Mucosa of descending colon (tissue), 3 donors: Measurements from ENCODE around the gene RAP2B. TPM values are rescaled to one million over a fixed set of nuclear protein-coding genes. Genes with fewer than 3 reads are reported as not detected.

Source experiments
- ATAC-seq: fragments of 200-7000 bp; cut with Tn5 transposase; one replicate; pipeline ENCODE4 v1.9.1; 2020; ENCODE audit warnings: mild to moderate bottlenecking, moderate library complexity
- DNase-seq, 3 donors: peaks; one replicate each; pipeline ENCODE4 v3.0.0-alpha.2; 2020
- H3K36me3 ChIP-seq: fragments of 200-600 bp; one replicate; pipeline ENCODE4 v1.8.0; 2021; ENCODE audit warnings: low read depth, mild to moderate bottlenecking
- H3K4me1 ChIP-seq: fragments of 200-600 bp; one replicate; pipeline ENCODE4 v1.8.0; 2021; ENCODE audit warnings: low read depth, mild to moderate bottlenecking
- H3K4me3 ChIP-seq: fragments of 200-600 bp; one replicate; pipeline ENCODE4 v1.8.0; 2021; ENCODE audit warnings: mild to moderate bottlenecking
- H3K9me3 ChIP-seq: fragments of 200-600 bp; one replicate; pipeline ENCODE4 v1.8.0; 2021; ENCODE audit warnings: mild to moderate bottlenecking
- CTCF ChIP-seq: fragments of 200-600 bp; IDR thresholded peaks from one replicate; pipeline ENCODE4 v1.8.0; 2022; ENCODE audit warnings: antibody characterized with exemption, mild to moderate bottlenecking
- intact Hi-C, 2 donors: fragments of 100-400 bp; cut with DNase I in 1 of 2; cut with micrococcal nuclease in 1 of 2; formaldehyde crosslinking; loops; one replicate each; pipeline versions ENCODE4 v1.11.0 to v1.11.1; 2022; cut with DNase I, micrococcal nuclease
- total RNA-seq, 3 donors: library from RNA; stranded (reverse); fragmentation: NEBNext Ultra II Directional in 2 of 3; extraction: Animal tissue kit (Norgen Biotek cat#: 25700) in 2 of 3; gene quantifications; one replicate each; pipeline versions ENCODE4 v1.2.1 to v1.2.4, GENCODE V29; 2021 to 2023
- donor health status: DM: no; HTN: no; CAD: no; lungs with moderate emphysema.
- donor health status: DM: no; HTN: no; CAD: no.
- donor health status: DM: no; HTN: yes; CAD: no.

RAP2B gene
- total RNA-seq, 3 donors from 2014 or later: 12.4 to 14.4 (median 14.2) TPM

GRCh38 chr3:153166796-153167195, 4.8 kb downstream of the RAP2B start:
- DNase-seq: no peak
- ATAC-seq: no peak
- no peaks in the 10 kb centered on the region for H3K36me3 ChIP-seq
- no peak for TF ChIP-seq CTCF
- intact Hi-C loops: loop anchor here in 1 of 2 donors (10.0 kb wide), 1 partner anchor 122 kb away; no protein-coding TSS in a partner anchor
- no peak overlapping the region for H3K4me3 ChIP-seq
- peaks cover 20% of the 10 kb centered on the region for H3K4me1 ChIP-seq
- no peaks in the 10 kb centered on the region for H3K9me3 ChIP-seq

- Histone ChIP-seq H3K4me3 (no peak overlapping the region), H3K9me3 (no peaks in the 10 kb centered on the region), H3K36me3 (no peaks in the 10 kb centered on the region), H3K4me1 (peaks cover 9% of the 10 kb centered on the region)
- DNase-seq (no peak), ATAC-seq (no peak)
- intact Hi-C loops: loop anchor here in 1 of 2 donors (10.0 kb wide), 1 partner anchor 125 kb away; no protein-coding TSS in a partner anchor
- TF ChIP-seq CTCF: no peak
Measured at GRCh38 chr3:153169793-153170383, 7.9 kb downstream of the RAP2B start.

GRCh38 chr3:153171256-153171655, 9.2 kb downstream of the RAP2B start:
- Histone ChIP-seq H3K36me3 (no peaks in the 10 kb centered on the region), H3K4me1 (peaks cover 1% of the 10 kb centered on the region), H3K9me3 (no peaks in the 10 kb centered on the region), H3K4me3 (no peak overlapping the region)
- DNase-seq: no peak
- no peak for ATAC-seq
- intact Hi-C loops: no loop called here
- TF ChIP-seq CTCF: no peak

GRCh38 chr3:153171918-153172317, 9.9 kb downstream of the RAP2B start:
- no peaks in the 10 kb centered on the region for H3K4me1 ChIP-seq
- DNase-seq (no peak), ATAC-seq (no peak)

GRCh38 chr3:153172796-153173757, 11.1 kb downstream of the RAP2B start:
- ATAC-seq: peak; percentile 87
- no peak for DNase-seq
- no peaks in the 10 kb centered on the region for H3K36me3 ChIP-seq
- intact Hi-C loops: no loop called here
- no peaks in the 10 kb centered on the region for H3K4me1 ChIP-seq
- H3K4me3 ChIP-seq: no peak overlapping the region
- no peaks in the 10 kb centered on the region for H3K9me3 ChIP-seq
- TF ChIP-seq CTCF: no peak

More at GRCh38 chr3:153171918-153172317, 9.9 kb downstream of the RAP2B start:
- H3K36me3 ChIP-seq: no peaks in the 10 kb centered on the region
- H3K4me3 ChIP-seq: no peak overlapping the region
- H3K9me3 ChIP-seq: no peaks in the 10 kb centered on the region
- intact Hi-C loops: no loop called here
- TF ChIP-seq CTCF: no peak
